Measurements from ENCODE around the gene GALNT14. TPM values are rescaled to one million over a fixed set of nuclear protein-coding genes. Genes with fewer than 3 reads are reported as not detected.

GALNT14 gene
- total RNA-seq, 1 donor = 0.72 TPM

- DNase-seq (ENCODE audit: low read depth) = no peak
- TF ChIP-seq CTCF (IDR thresholded peaks at IDR 0.05; ENCODE audit: insufficient read depth, low read length) = no peak
- no peak overlapping the region for H3K4me3 ChIP-seq (ENCODE audit: low read depth, low read length)
Measured at GRCh38 chr2:30899516-30900054, 238.7 kb downstream of the GALNT14 start.

GRCh38 chr2:30897539-30897938, 240.7 kb downstream of the GALNT14 start:
- no peak overlapping the region for H3K4me3 ChIP-seq (ENCODE audit: low read depth, low read length)
- no peak for DNase-seq (ENCODE audit: low read depth)
- no peak for TF ChIP-seq CTCF (IDR thresholded peaks at IDR 0.05; ENCODE audit: insufficient read depth, low read length)

- no peak overlapping the region for H3K4me3 ChIP-seq (ENCODE audit: low read depth, low read length)
- TF ChIP-seq CTCF (IDR thresholded peaks at IDR 0.05; ENCODE audit: insufficient read depth, low read length) = no peak
- no peak for DNase-seq (ENCODE audit: low read depth)
Measured at GRCh38 chr2:30894498-30895119, 243.6 kb downstream of the GALNT14 start.

GRCh38 chr2:30888852-30889409, 249.3 kb downstream of the GALNT14 start:
- DNase-seq (ENCODE audit: low read depth) = no peak
- TF ChIP-seq CTCF (IDR thresholded peaks at IDR 0.05; ENCODE audit: insufficient read depth, low read length) = no peak
- H3K4me3 ChIP-seq (ENCODE audit: low read depth, low read length) = no peak overlapping the region

- no peak overlapping the region for H3K4me3 ChIP-seq (ENCODE audit: low read depth, low read length)
- DNase-seq (ENCODE audit: low read depth) = no peak
- no peak for TF ChIP-seq CTCF (IDR thresholded peaks at IDR 0.05; ENCODE audit: insufficient read depth, low read length)
Measured at GRCh38 chr2:30886080-30886479, 252.2 kb downstream of the GALNT14 start.

GRCh38 chr2:30883822-30884221, 254.4 kb downstream of the GALNT14 start:
- TF ChIP-seq CTCF (IDR thresholded peaks at IDR 0.05; ENCODE audit: insufficient read depth, low read length) = no peak
- no peak overlapping the region for H3K4me3 ChIP-seq (ENCODE audit: low read depth, low read length)
- no peak for DNase-seq (ENCODE audit: low read depth)

All from fibroblast of the aortic adventitia (primary cell).